Gastroesophageal sphincter (tissue), 3 donors: ENCODE results near the gene DLGAP3.

ENCODE experiments used
- POLR2AphosphoS5 ChIP-seq: sonication (generic); formaldehyde crosslinking; IDR thresholded peaks from one replicate; pipeline ENCODE4 v1.6.1; 2017; ENCODE audit warnings: antibody characterized with exemption
- TF ChIP-seq, protein P1 (sequence below), 4 experiments: fragments of 200-600 bp in 2 of 4; fragments of 450-650 bp in 2 of 4; sonication (generic) in 1 of 4; IDR thresholded peaks; one replicate each; pipeline ENCODE4 v1.5.1; 2017 to 2019; ENCODE audit warnings: antibody characterized with exemption in 4 of 4, mild to moderate bottlenecking in 2 of 4, moderate library complexity in 2 of 4

DNA sequence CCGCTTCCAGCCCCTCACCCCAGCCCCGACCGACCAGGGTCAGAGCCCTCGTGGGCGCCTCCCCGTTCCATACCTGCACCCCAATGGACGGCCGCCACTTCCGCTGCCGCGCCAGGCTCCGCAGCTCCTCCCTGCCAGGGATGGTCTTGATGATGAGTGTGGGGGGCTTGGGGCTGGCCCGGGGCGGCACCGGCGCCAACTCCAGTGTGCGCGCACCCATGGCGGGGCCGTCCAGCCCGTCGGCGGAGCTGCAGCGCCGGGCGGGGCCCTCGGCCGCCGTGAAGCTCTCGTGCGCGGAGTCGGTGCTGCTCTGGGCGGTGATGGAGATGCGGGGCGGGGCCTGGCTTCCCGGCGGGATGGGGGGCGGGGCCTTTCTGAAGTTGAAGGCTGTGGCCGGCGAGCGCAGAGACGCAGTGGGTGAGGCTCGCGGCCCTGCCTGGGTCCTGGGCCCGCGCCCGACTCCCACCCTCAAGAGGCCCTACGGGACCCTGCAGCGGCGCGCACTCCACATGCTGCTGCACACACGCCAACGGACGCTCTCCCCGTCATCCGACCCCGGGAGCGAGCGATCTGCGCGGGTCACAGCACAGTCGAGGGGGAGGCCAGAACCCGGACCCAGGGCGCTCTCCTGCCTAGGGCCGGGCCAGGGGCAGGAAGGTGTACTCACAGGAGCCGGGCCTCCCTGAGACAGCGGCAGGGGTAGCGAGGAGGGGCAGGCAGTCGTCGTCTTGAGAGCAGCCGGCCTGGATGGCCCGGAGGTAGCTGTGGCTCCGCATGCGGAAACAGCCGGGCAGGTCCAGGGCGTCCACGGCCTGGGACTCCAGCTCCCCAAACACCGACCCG is 43.8 kb downstream of the DLGAP3 start:
- TF ChIP-seq POLR2AphosphoS5: no peak
- TF ChIP-seq, protein P1, sequence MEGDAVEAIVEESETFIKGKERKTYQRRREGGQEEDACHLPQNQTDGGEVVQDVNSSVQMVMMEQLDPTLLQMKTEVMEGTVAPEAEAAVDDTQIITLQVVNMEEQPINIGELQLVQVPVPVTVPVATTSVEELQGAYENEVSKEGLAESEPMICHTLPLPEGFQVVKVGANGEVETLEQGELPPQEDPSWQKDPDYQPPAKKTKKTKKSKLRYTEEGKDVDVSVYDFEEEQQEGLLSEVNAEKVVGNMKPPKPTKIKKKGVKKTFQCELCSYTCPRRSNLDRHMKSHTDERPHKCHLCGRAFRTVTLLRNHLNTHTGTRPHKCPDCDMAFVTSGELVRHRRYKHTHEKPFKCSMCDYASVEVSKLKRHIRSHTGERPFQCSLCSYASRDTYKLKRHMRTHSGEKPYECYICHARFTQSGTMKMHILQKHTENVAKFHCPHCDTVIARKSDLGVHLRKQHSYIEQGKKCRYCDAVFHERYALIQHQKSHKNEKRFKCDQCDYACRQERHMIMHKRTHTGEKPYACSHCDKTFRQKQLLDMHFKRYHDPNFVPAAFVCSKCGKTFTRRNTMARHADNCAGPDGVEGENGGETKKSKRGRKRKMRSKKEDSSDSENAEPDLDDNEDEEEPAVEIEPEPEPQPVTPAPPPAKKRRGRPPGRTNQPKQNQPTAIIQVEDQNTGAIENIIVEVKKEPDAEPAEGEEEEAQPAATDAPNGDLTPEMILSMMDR (IDR thresholded peaks at IDR 0.05): no peak
